ENCODE data around the gene DEAF1. TPM values are rescaled to one million over a fixed set of nuclear protein-coding genes. Genes with fewer than 3 reads are reported as not detected.

DEAF1 gene
- total and polyA plus RNA-seq, 2 of the 13 experiments (the other 11 are each of a cell fraction or from before 2014, with no cell fraction given): 22.3 to 29.6 TPM

GRCh38 chr11:662689-663274, 32.2 kb downstream of the DEAF1 start (continued):
- TF ChIP-seq MNT (IDR thresholded peaks at IDR 0.05) (no peak), GZF1 (CRISPR knock-in tag; IDR thresholded peaks at IDR 0.05) (no peak), TP53 (CRISPR knock-in tag; conservative IDR thresholded peaks at IDR 0.05) (no peak), NFKB2 (CRISPR knock-in tag; IDR thresholded peaks at IDR 0.05; ENCODE audit: borderline replicate concordance) (no peak), ZNF296 (CRISPR knock-in tag; conservative IDR thresholded peaks at IDR 0.05) (no peak), U2AF1 (optimal IDR thresholded peaks at IDR 0.05; ENCODE audit: low read depth, low read length) (no peak), ZNF782 (CRISPR knock-in tag; IDR thresholded peaks at IDR 0.05; ENCODE audit: borderline replicate concordance) (no peak), ZEB1 (IDR thresholded peaks at IDR 0.05; ENCODE audit: insufficient replicate concordance, low read depth) (no peak), ZNF143 (CRISPR knock-in tag; IDR thresholded peaks at IDR 0.05) (no peak), ZNF569 (CRISPR knock-in tag; IDR thresholded peaks at IDR 0.05; ENCODE audit: borderline replicate concordance) (no peak), ZBTB3 (CRISPR knock-in tag; IDR thresholded peaks at IDR 0.05; ENCODE audit: borderline replicate concordance, low read depth) (no peak), ZBTB44 (CRISPR knock-in tag; IDR thresholded peaks at IDR 0.05) (no peak), SKIL (CRISPR knock-in tag; IDR thresholded peaks at IDR 0.05; ENCODE audit: borderline replicate concordance) (no peak), ZNF558 (CRISPR knock-in tag; IDR thresholded peaks at IDR 0.05; ENCODE audit: borderline replicate concordance) (no peak), ZNF891 (CRISPR knock-in tag; IDR thresholded peaks at IDR 0.05) (no peak), ATF5 (CRISPR knock-in tag; IDR thresholded peaks at IDR 0.05; ENCODE audit: low read depth) (no peak), NFKBIZ (CRISPR knock-in tag; IDR thresholded peaks at IDR 0.05) (no peak), SCMH1 (CRISPR knock-in tag; IDR thresholded peaks at IDR 0.05; ENCODE audit: borderline replicate concordance) (no peak), IRF1 (CRISPR knock-in tag; IDR thresholded peaks at IDR 0.05; ENCODE audit: low read depth) (no peak), STAT5B (CRISPR knock-in tag; IDR thresholded peaks at IDR 0.05) (no peak), NAIF1 (CRISPR knock-in tag; IDR thresholded peaks at IDR 0.05; ENCODE audit: borderline replicate concordance) (no peak)
- TF ChIP-seq, protein P1, sequence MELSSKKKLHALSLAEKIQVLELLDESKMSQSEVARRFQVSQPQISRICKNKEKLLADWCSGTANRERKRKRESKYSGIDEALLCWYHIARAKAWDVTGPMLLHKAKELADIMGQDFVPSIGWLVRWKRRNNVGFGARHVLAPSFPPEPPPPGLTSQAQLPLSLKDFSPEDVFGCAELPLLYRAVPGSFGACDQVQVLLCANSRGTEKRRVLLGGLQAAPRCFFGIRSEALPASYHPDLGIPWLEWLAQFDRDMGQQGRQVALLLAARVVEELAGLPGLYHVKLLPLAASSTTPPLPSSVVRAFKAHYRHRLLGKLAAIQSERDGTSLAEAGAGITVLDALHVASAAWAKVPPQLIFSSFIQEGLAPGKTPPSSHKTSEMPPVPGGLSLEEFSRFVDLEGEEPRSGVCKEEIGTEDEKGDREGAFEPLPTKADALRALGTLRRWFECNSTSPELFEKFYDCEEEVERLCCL (CRISPR knock-in tag; IDR thresholded peaks at IDR 0.05; ENCODE audit: borderline replicate concordance): no peak
